Nephron (organoid): ENCODE data around the gene CDKAL1.

Experiments
- H3K27ac Mint-ChIP-seq, 3 experiments: 2 replicates each; pipeline ENCODE4 v1.8.0; 2020; ENCODE audit warnings: mixed read lengths in 3 of 3, mild to moderate bottlenecking in 2 of 3, moderate library complexity in 1 of 3
- H3K27me3 Mint-ChIP-seq: 2 replicates; pipeline ENCODE4 v1.8.0; 2021; ENCODE audit warnings: low read depth, mild to moderate bottlenecking, moderate library complexity, mixed read lengths
- H3K36me3 Mint-ChIP-seq: 2 replicates; pipeline ENCODE4 v1.8.0; 2020; ENCODE audit warnings: low read depth, mixed read lengths
- H3K4me1 Mint-ChIP-seq: 2 replicates; pipeline ENCODE4 v1.8.0; 2020; ENCODE audit warnings: mixed read lengths
- H3K4me3 Mint-ChIP-seq, 3 experiments: 2 replicates each; pipeline ENCODE4 v1.8.0; 2020; ENCODE audit warnings: mild to moderate bottlenecking in 3 of 3, mixed read lengths in 3 of 3, moderate library complexity in 2 of 3
- H3K9me3 Mint-ChIP-seq: 2 replicates; pipeline ENCODE4 v1.8.0; 2020; ENCODE audit warnings: mixed read lengths
- TF ChIP-seq, protein P1 (sequence below), 3 experiments: fragments of 200-600 bp; sonication (generic); IDR thresholded peaks; one replicate each; pipeline ENCODE4 v1.5.0; 2021; ENCODE audit warnings: antibody characterized with exemption in 3 of 3; ENCODE audit not compliant: unreplicated experiment in 3 of 3

CDKAL1 gene

GRCh38 chr6:20534295-20535262 is at the start of gene CDKAL1:
TSS of gene CDKAL1 (plus strand) at chr6:20534457. CDS start at chr6:20546351, 11,894 bp downstream.
- H3K27ac Mint-ChIP-seq = peak within 1 kb of the TSS; percentile 97 to 100 (median 98)
- TF ChIP-seq, protein P1, sequence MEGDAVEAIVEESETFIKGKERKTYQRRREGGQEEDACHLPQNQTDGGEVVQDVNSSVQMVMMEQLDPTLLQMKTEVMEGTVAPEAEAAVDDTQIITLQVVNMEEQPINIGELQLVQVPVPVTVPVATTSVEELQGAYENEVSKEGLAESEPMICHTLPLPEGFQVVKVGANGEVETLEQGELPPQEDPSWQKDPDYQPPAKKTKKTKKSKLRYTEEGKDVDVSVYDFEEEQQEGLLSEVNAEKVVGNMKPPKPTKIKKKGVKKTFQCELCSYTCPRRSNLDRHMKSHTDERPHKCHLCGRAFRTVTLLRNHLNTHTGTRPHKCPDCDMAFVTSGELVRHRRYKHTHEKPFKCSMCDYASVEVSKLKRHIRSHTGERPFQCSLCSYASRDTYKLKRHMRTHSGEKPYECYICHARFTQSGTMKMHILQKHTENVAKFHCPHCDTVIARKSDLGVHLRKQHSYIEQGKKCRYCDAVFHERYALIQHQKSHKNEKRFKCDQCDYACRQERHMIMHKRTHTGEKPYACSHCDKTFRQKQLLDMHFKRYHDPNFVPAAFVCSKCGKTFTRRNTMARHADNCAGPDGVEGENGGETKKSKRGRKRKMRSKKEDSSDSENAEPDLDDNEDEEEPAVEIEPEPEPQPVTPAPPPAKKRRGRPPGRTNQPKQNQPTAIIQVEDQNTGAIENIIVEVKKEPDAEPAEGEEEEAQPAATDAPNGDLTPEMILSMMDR (IDR thresholded peaks at IDR 0.05; ENCODE audit: unreplicated experiment in 3 of 3) = no peak
- H3K36me3 Mint-ChIP-seq = peaks cover 7% of the 10 kb centered on the region
- no peaks in the 10 kb centered on the region for H3K27me3 Mint-ChIP-seq
- peaks cover 37% of the 10 kb centered on the region for H3K4me1 Mint-ChIP-seq
- H3K4me3 Mint-ChIP-seq = peak within 1 kb of the TSS; percentile 92 to 100 (median 99)
- no peaks in the 10 kb centered on the region for H3K9me3 Mint-ChIP-seq

DNA sequence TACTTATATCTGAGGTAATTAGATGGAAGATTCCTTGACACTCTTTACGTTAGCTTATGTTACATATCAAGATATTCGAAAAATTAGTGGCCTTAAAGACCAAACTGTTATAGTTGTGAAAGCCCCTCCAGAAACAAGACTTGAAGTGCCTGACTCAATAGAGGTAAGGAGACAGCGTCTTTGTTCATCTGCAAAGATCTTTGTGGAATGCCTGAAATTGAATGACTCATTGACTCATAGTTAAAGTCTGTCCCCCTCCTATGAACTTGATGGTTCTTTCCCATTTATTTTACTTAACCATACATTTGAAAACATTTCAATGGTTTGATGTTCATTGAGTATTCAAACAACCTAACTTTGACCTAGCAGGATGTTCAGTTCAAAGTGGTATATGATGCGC is 47.6 kb upstream of the CDKAL1 start:
- H3K36me3 Mint-ChIP-seq = peaks cover 90% of the 10 kb centered on the region
- TF ChIP-seq, protein P1 (IDR thresholded peaks at IDR 0.05; ENCODE audit: unreplicated experiment in 3 of 3) = no peak
- no peaks in the 10 kb centered on the region for H3K9me3 Mint-ChIP-seq
- no peaks in the 10 kb centered on the region for H3K4me1 Mint-ChIP-seq
- H3K27ac Mint-ChIP-seq = no peak overlapping the region
- no peaks in the 10 kb centered on the region for H3K27me3 Mint-ChIP-seq
- no peak overlapping the region for H3K4me3 Mint-ChIP-seq

DNA sequence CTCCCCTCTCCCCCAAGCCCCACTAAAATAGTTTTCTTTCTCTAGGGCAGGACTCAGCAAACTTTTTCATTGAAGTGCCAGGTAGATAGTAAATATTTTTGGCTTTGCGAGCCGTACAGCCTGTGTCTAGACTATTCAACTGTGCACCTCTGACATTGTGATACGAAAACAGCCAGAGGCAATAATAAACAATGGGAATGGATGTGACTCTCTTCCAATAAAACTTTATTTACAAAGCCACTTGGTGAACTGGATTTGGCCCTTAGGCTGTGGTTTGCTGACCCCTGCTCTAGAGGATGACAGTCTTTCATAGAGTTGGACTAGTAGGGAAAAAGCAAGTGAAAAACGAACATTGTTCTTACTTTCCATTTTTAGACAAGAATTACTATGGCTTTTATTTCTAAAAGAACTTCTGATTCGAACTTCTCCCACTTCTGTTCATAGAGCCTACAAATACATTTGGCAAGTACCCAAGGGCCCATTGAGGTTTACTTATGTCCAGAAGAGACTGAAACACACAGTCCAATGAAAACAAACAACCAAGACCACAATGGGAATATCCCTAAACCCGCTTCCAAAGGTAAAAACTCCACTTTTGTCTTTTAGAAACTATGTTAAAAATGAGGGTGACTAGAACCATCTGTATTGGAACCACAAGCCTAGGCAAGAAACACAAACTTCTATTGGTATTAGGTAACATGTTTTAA is 46.4 kb upstream of the CDKAL1 start:
- H3K4me1 Mint-ChIP-seq = no peaks in the 10 kb centered on the region
- H3K27ac Mint-ChIP-seq = no peak overlapping the region
- peaks cover 79% of the 10 kb centered on the region for H3K36me3 Mint-ChIP-seq
- no peaks in the 10 kb centered on the region for H3K27me3 Mint-ChIP-seq
- H3K4me3 Mint-ChIP-seq = no peak overlapping the region
- no peaks in the 10 kb centered on the region for H3K9me3 Mint-ChIP-seq
- TF ChIP-seq, protein P1 (IDR thresholded peaks at IDR 0.05; ENCODE audit: unreplicated experiment in 3 of 3) = no peak

GRCh38 chr6:20490591-20490990 is 43.7 kb upstream of the CDKAL1 start:
- Mint-ChIP-seq H3K4me3 (no peak overlapping the region), H3K27me3 (no peaks in the 10 kb centered on the region), H3K36me3 (peaks cover 57% of the 10 kb centered on the region), H3K9me3 (no peaks in the 10 kb centered on the region), H3K27ac (no peak overlapping the region), H3K4me1 (no peaks in the 10 kb centered on the region)
- TF ChIP-seq, protein P1 (IDR thresholded peaks at IDR 0.05; ENCODE audit: unreplicated experiment in 3 of 3) = no peak

DNA sequence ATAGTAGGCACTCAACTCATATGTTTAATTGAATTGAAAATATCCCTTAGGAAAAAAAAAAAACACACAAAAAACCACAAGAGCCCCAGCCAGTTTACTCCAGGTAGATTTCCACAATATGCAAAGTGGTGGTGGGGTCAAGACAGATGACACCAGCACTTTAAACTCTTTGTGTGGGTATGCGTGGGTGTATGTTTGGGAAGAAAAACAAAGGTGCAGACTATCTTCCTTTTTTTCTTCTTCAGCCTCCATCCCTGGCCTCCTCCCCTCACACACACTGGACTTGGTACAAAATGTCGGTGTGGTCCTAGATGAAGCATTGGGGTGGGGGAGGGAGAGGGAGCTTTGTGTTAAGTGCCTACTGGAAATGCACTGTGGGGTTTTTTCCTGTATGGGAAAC is 42.2 kb upstream of the CDKAL1 start:
- Mint-ChIP-seq H3K27ac (no peak overlapping the region), H3K4me1 (no peaks in the 10 kb centered on the region), H3K9me3 (no peaks in the 10 kb centered on the region), H3K36me3 (peaks cover 45% of the 10 kb centered on the region), H3K4me3 (no peak overlapping the region), H3K27me3 (no peaks in the 10 kb centered on the region)
- TF ChIP-seq, protein P1 (IDR thresholded peaks at IDR 0.05; ENCODE audit: unreplicated experiment in 3 of 3) = no peak
